ENCODE measurements around the gene PLEKHA1.

DNA sequence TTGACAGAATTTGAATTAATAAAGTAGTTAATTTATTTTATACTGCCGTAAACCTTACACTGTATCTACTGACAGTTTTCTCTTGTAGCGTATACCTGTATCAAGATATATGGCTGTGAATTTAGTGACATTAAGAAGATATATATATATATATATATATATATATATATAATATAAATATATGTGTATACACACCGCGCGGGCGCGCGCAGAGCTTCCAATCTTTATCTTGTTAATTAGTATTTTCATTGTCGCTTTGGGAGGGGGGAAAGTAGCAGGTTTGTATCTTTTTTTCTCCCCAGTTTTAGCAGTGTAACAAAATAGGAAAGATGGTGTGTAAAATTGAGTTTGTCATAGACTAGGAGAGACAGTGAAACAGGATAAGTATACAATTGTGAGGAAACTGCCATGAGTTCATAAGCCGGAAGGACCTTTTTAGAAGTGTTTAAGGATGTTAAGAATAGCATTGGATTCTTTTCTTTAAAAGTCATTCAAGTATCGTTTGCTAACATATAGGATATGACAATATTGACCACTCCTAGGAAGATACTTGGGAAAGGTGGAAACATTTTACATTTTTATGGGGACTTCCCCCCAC, 2.0 kb downstream of the PLEKHA1 start:
- TF ChIP-seq YY1 (IDR thresholded peaks at IDR 0.05; ENCODE audit: insufficient read depth, insufficient read length) (no peak), ZNF274 (IDR thresholded peaks at IDR 0.05; ENCODE audit: low read depth, low read length) (no peak), SUZ12 (IDR thresholded peaks at IDR 0.05; ENCODE audit: extremely low read depth, insufficient read depth, insufficient read length) (no peak)

Data from NT2/D1 (cell line).